ENCODE data around the gene EXOC6B. TPM values are rescaled to one million over a fixed set of nuclear protein-coding genes. Genes with fewer than 3 reads are reported as not detected.

The EXOC6B gene
- total and polyA plus RNA-seq, 11 donors: 18.4 to 192 (median 143) TPM

DNA sequence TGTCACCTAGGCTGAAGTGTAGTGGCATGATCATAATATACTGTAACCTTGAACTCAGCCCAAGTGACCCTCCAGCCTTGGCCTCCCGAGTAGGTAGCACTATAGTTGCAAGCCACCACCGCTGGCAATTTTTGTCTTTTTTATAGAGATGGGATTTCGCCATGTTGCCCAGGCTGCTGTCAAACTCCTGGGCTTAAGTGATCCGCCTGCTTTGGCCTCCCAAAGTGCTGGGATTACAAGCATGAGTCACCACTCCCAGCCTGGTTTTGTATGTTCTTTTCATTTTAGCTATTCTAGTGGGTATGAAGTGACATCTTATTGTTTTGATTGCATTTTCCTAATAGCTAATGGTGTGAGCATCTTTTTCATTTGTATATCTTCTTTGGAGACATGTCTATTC lies 11.3 kb upstream of the EXOC6B start:
- no peak overlapping the region for H3K27ac ChIP-seq
- ATAC-seq (no peak), DNase-seq (no peak)
- TF ChIP-seq, protein P1, sequence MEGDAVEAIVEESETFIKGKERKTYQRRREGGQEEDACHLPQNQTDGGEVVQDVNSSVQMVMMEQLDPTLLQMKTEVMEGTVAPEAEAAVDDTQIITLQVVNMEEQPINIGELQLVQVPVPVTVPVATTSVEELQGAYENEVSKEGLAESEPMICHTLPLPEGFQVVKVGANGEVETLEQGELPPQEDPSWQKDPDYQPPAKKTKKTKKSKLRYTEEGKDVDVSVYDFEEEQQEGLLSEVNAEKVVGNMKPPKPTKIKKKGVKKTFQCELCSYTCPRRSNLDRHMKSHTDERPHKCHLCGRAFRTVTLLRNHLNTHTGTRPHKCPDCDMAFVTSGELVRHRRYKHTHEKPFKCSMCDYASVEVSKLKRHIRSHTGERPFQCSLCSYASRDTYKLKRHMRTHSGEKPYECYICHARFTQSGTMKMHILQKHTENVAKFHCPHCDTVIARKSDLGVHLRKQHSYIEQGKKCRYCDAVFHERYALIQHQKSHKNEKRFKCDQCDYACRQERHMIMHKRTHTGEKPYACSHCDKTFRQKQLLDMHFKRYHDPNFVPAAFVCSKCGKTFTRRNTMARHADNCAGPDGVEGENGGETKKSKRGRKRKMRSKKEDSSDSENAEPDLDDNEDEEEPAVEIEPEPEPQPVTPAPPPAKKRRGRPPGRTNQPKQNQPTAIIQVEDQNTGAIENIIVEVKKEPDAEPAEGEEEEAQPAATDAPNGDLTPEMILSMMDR (IDR thresholded peaks at IDR 0.05): no peak
- no peak for TF ChIP-seq POLR2A (IDR thresholded peaks at IDR 0.05)
- no peaks in the 10 kb centered on the region for H3K36me3 ChIP-seq
- WGBS, 4 donors: 81 to 88% (median 86%) methylated on average over 4 of the region's 4 CpGs
- no peaks in the 10 kb centered on the region for H3K9me3 ChIP-seq
- intact Hi-C loops (cut with DNase I): no loop called here
- H3K4me1 ChIP-seq: no peaks in the 10 kb centered on the region
- H3K4me3 ChIP-seq: no peak overlapping the region
- no peaks in the 10 kb centered on the region for H3K27me3 ChIP-seq

DNA sequence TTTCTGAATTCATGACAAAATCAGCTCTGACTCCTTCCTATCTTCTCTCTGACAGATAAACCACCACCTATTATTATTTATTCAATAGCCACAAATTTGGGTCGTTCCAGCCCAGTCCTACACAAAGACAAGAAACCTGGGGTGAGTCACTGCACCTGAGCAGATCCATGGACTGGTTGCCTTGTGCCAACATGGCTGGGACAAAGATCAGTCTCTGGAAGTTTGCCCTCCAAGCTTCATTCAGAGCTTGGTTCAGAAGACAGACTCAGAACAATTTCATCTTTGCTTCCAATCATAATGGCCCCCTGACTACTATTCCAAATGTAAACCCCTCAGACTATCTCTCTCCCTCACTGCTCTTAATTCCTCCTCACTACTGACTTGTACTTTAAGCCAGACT lies 9.6 kb upstream of the EXOC6B start:
- TF ChIP-seq, protein P1 (IDR thresholded peaks at IDR 0.05): no peak
- TF ChIP-seq POLR2A (IDR thresholded peaks at IDR 0.05): no peak
- Histone ChIP-seq H3K27ac (no peak overlapping the region), H3K36me3 (no peaks in the 10 kb centered on the region), H3K4me1 (no peaks in the 10 kb centered on the region), H3K9me3 (no peaks in the 10 kb centered on the region), H3K4me3 (no peak overlapping the region), H3K27me3 (no peaks in the 10 kb centered on the region)
- no peak for DNase-seq
- no peak for ATAC-seq
- intact Hi-C loops (cut with DNase I): no loop called here
- 75 to 88% (median 82%) methylated on average over 1 of the region's 1 CpG for WGBS, 4 donors

DNA sequence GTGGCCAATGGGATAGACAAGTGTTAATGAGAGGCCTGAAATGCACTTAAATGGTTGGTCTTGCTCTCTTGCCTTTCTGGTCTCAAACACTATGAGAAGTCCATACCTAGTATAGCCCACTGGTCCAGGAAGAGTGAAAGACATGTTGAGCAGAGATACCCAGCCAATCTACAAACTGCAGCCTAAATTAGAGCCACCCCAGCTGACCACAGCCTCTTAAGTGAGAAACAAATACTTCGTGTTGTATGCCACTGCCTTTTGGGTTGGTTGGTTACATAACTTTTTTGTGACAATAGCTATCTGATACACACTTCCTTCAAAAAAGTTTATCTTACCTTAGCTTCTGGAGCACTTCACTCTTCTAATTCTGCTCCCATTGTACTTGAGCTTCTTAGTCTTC lies 8.8 kb upstream of the EXOC6B start:
- H3K27me3 ChIP-seq: no peaks in the 10 kb centered on the region
- H3K4me1 ChIP-seq: no peaks in the 10 kb centered on the region
- intact Hi-C loops (cut with DNase I): no loop called here
- H3K4me3 ChIP-seq: no peak overlapping the region
- H3K36me3 ChIP-seq: no peaks in the 10 kb centered on the region
- TF ChIP-seq POLR2A (IDR thresholded peaks at IDR 0.05): no peak
- TF ChIP-seq, protein P1 (IDR thresholded peaks at IDR 0.05): no peak
- no peak overlapping the region for H3K27ac ChIP-seq
- 49 to 63% (median 60%) methylated on average over 1 of the region's 1 CpG for WGBS, 4 donors
- ATAC-seq (no peak), DNase-seq (no peak)
- H3K9me3 ChIP-seq: no peaks in the 10 kb centered on the region

DNA sequence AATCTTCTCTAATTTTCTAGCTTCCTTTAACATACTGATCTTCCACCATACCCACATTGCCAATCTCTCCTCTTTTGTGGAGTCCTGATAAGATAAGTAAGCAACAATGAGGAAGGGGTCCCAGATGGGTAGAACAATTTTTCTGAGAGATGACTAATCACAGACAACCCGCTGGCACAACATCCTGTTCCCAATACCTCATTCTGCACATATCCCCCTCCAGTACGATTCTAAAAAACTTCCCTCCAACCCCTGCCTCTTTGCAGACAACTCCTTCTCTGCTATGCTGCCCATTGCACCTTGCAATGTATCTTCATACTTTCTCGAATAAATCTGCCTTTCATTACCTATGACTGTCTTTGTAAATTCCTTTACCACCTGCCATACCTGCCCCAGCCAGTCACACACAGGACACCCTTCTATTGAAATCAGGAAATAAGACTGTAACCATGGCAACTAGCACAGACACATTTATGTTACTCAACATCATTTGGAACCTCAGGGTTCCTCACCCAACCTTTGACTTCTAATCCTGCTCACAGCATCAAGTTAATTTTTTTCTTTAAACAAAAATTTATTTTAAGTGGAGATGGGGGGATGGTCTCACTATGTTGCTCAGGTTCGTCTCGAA lies 7.4 kb upstream of the EXOC6B start:
- TF ChIP-seq POLR2A (IDR thresholded peaks at IDR 0.05): no peak
- TF ChIP-seq, protein P1 (IDR thresholded peaks at IDR 0.05): no peak
- WGBS, 4 donors: 72 to 83% (median 77%) methylated on average over 5 of the region's 5 CpGs
- DNase-seq (no peak), ATAC-seq (no peak)
- Histone ChIP-seq H3K4me3 (no peak overlapping the region), H3K9me3 (no peaks in the 10 kb centered on the region), H3K4me1 (peaks cover 0 to under 1% (median 0%) of the 10 kb centered on the region in 12 donors), H3K36me3 (no peaks in the 10 kb centered on the region), H3K27ac (no peak overlapping the region), H3K27me3 (no peaks in the 10 kb centered on the region)
- intact Hi-C loops (cut with DNase I): no loop called here

Measured in heart left ventricle (tissue), 16 donors.